Measurements from ENCODE around the gene IGFL2. TPM values are rescaled to one million over a fixed set of nuclear protein-coding genes. Genes with fewer than 3 reads are reported as not detected.

Gene IGFL2
- total RNA-seq, 1 experiment from 2014 or later = not detected

- H4K20me1 ChIP-seq (ENCODE audit: insufficient read depth) = no peaks in the 10 kb centered on the region
- no peak overlapping the region for H3K9ac ChIP-seq (ENCODE audit: low read length)
- no peaks in the 10 kb centered on the region for H3K9me3 ChIP-seq (ENCODE audit: control insufficient read depth in 1 of 2, insufficient read depth in 1 of 2, low read depth in 1 of 2, low read length in 2 of 2)
- H3K27me3 ChIP-seq (ENCODE audit: insufficient read depth, low read length) = peaks cover 9% of the 10 kb centered on the region; the same call in 1 of the 2 replicates
- H3K79me2 ChIP-seq (ENCODE audit: insufficient read depth, low read length) = no peaks in the 10 kb centered on the region
- RAD21 ChIA-PET (ENCODE audit: low non-redundant PET in 1 of 2, low total read pairs in 2 of 2, uncharacterized antibody in 2 of 2, unreplicated experiment in 2 of 2) = no interaction called here
- DNase-seq (ENCODE audit: low read depth, low spot score) (peak; percentile 3), ATAC-seq (peak; percentile 42; the same call in 1 of the 2 replicates)
- CTCF ChIA-PET = interaction anchor here (1.0 to 1.2 kb wide), 2 partner anchors 11 to 21 kb away, joined by 3 to 4 read pairs; no protein-coding TSS in a partner anchor
- TF ChIP-seq SIN3A (IDR thresholded peaks at IDR 0.05; ENCODE audit: low read depth) = no peak
- TF ChIP-seq EZH2phosphoT487 (IDR thresholded peaks at IDR 0.05; ENCODE audit: borderline replicate concordance) = no peak
- no peak for TF ChIP-seq JUND (IDR thresholded peaks at IDR 0.05)
- TF ChIP-seq RAD21 (IDR thresholded peaks at IDR 0.05; ENCODE audit: low read depth) = no peak
- TF ChIP-seq EGR1 (IDR thresholded peaks at IDR 0.05; ENCODE audit: low read depth) = no peak
- TF ChIP-seq YY1 (IDR thresholded peaks at IDR 0.05; ENCODE audit: extremely low read depth, insufficient replicate concordance, low read depth, low read length) = no peak
- TF ChIP-seq FOSL1 (IDR thresholded peaks at IDR 0.05; ENCODE audit: low read depth) = no peak
- TF ChIP-seq CEBPB (IDR thresholded peaks at IDR 0.05; ENCODE audit: low read depth) = no peak
- no peak for TF ChIP-seq SP1 (IDR thresholded peaks at IDR 0.05; ENCODE audit: low read depth)
- TF ChIP-seq EZH2 (IDR thresholded peaks at IDR 0.05) = no peak
- no peak for TF ChIP-seq TCF7L2 (IDR thresholded peaks at IDR 0.05; ENCODE audit: borderline replicate concordance, extremely low read depth, insufficient read depth, insufficient read length)
- no peak for TF ChIP-seq ZFX (IDR thresholded peaks at IDR 0.05)
- TF ChIP-seq REST (IDR thresholded peaks at IDR 0.05; ENCODE audit: low read depth) = no peak
- TF ChIP-seq POLR2AphosphoS5 (IDR thresholded peaks at IDR 0.05; ENCODE audit: low read depth, low read length) = no peak
- H3K9me2 ChIP-seq (ENCODE audit: insufficient read depth) = no peaks in the 10 kb centered on the region
- POLR2A ChIA-PET = interaction anchor here (1.1 kb wide), 1 partner anchor 35 kb away, joined by 3 read pairs; no protein-coding TSS in a partner anchor
- H3K27ac ChIP-seq (ENCODE audit: low read depth, low read length) = peak overlapping the region; percentile 44; the same call in 1 of the 2 replicates
- H3K4me3 ChIP-seq (replicated peaks in 1 of 2; ENCODE audit: low read depth in 1 of 2, low read length in 2 of 2) = peak overlapping the region in 1 of 2 experiments; percentile 25; a peak in 1 of 4 replicates
- H3K4me1 ChIP-seq (ENCODE audit: control insufficient read depth in 1 of 2, insufficient read depth in 2 of 2, low read length in 2 of 2) = peaks cover 27 to 61% of the 10 kb centered on the region in 2 experiments
- intact Hi-C loops (cut with micrococcal nuclease) = no loop called here
- no peak overlapping the region for H2AFZ ChIP-seq (ENCODE audit: low read depth, low read length, poor library complexity, severe bottlenecking)
- peak overlapping the region; percentile 74 for H3K4me2 ChIP-seq (ENCODE audit: low read length)
- no peaks in the 10 kb centered on the region for H3K36me3 ChIP-seq (ENCODE audit: control insufficient read depth in 1 of 2, insufficient read depth in 2 of 2, low read length in 2 of 2)
- no TSS peak for BruUV-seq (replicated peaks)
Measured at GRCh38 chr19:46210669-46211068, 62.6 kb downstream of the IGFL2 start.

Other genes with a start within 250 kb of the IGFL2 start
- gene MYPOP, start 245.6 kb upstream of the IGFL2 start, total RNA-seq (2021; ENCODE audit: unreplicated experiment) = 10.8 TPM
- gene NANOS2, start 233.5 kb upstream of the IGFL2 start, total RNA-seq (2021; ENCODE audit: unreplicated experiment) = not detected
- 2.5 TPM for gene NOVA2, start 174.4 kb upstream of the IGFL2 start, total RNA-seq (2021; ENCODE audit: unreplicated experiment)
- gene CCDC61, start 152.8 kb upstream of the IGFL2 start, total RNA-seq (2021; ENCODE audit: unreplicated experiment) = 12.2 TPM
- gene PGLYRP1, start 125.2 kb upstream of the IGFL2 start, total RNA-seq (2021; ENCODE audit: unreplicated experiment) = not detected
- not detected for gene IGFL4, start 107.2 kb upstream of the IGFL2 start, total RNA-seq (2021; ENCODE audit: unreplicated experiment)
- not detected for gene IGFL3, start 23.6 kb upstream of the IGFL2 start, total RNA-seq (2021; ENCODE audit: unreplicated experiment)
- gene IGFL1, start 81.5 kb downstream of the IGFL2 start, total RNA-seq (2021; ENCODE audit: unreplicated experiment) = not detected
- 0.98 TPM for gene HIF3A, start 148.8 kb downstream of the IGFL2 start, total RNA-seq (2021; ENCODE audit: unreplicated experiment)
- 102 TPM for gene PPP5C, start 198.8 kb downstream of the IGFL2 start, total RNA-seq (2021; ENCODE audit: unreplicated experiment)